ENCODE measurements around the gene ASRGL1.

ASRGL1 gene

DNA sequence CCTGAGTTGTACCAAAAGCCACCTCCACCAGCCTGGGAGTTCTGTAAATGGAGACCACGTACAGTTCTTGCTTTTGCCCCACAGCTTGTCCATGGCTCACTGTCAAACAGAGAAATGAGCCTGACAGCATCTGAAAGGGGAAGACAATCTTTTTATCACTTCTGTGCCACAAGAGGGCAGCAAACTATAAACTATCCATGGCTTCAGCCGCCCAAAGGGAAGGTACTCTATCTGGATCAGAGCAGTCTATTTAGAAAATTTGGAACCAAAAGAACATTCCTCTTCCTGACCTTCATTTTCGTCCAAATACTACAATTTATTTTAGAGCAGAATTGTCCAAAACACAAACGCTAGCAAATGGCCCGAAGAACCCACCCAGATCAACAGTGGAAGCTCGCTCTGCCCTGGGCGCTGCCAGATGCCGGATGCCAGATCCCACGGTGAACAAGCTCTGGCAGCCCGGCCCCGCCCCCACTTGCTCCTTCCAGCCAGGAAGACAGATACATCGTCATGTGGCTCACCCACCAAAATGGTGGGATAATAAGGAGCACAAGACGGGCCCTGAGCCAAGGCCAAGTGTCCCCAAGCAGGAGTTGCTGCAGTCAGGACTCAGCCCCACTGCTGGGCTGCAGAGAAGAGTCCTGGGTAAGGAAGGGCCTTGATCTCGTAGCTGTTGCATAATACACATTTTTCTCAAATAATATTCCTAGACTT is 57.7 kb downstream of the ASRGL1 start:
- DNase-seq, result no peak

DNA sequence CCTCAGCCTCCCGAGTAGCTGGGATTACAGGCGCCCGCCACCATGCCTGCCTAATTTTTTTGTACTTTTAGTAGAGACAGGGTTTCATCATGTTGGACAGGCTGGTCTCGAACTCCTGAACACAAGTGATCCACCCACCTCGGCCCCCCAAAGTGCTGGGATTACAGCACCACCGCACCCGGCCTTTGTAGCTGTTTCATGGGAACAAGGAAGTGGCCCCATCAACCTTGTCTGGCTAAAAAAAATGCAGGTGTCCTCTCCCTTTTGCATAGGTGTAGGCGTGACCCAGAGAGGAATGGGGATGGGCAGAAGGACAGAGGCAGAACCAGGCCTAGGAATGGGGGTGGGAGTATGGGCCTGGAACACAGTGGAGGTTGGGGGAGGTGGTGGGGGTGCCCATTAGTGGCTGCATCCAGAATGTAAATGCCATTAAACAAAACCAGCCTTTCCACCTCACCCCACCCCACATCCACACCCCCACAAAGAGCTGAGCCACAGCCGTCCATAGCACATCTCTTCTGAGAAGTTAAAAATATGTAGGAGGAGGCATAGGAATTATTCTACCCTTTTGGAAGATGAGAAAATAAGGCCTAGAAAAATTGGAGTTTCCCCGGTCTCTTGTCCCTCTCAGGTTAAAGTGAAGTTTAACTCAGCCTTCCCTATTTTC is 58.8 kb downstream of the ASRGL1 start:
- DNase-seq, result no peak

DNA sequence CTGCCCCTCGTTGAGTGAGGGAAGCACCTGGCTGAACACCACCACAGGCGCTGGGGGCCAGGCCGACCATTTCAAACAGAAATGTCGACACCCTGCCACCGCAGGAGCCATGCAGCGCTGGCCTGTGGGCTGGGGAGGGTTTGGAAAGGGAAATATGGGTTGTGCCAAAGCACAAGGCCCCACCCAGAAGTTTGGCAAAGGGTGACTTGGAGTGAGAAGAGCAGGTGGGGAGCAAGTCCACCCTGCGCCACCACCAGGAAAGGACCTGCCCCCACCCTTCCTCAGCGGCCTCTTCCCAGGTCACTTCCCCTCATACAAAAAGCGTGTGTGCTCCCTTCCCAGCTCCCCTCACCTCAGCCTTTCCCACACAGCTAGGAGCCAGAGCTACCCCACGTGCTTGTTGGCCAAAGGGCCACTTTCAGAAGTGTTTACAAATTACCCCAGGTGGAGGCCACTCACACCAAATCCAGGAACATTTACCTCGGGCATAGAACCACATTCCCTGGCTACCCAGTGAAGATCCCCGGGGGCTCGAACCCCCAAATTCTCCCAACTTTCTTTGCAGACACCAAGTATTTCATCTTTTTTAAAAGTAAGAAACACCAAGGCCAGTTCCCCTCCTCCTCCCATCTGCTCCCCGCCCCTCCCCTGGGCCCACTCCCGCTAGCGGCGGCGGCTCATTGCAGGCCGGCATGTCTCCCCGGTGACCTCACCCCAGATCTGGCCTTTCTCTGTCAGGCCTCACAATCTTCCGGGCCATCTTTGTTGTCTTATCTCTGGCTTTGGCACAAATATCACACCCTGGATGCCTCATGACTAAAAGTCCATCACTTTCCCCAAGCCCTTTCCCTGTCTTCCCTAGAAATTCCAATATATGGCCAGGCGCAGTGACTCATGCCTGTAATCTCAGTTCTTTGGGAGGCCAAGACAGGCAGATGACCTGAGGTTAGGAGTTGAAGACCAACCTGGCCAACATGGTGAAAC is 61.1 kb downstream of the ASRGL1 start:
- no peak for DNase-seq

DNA sequence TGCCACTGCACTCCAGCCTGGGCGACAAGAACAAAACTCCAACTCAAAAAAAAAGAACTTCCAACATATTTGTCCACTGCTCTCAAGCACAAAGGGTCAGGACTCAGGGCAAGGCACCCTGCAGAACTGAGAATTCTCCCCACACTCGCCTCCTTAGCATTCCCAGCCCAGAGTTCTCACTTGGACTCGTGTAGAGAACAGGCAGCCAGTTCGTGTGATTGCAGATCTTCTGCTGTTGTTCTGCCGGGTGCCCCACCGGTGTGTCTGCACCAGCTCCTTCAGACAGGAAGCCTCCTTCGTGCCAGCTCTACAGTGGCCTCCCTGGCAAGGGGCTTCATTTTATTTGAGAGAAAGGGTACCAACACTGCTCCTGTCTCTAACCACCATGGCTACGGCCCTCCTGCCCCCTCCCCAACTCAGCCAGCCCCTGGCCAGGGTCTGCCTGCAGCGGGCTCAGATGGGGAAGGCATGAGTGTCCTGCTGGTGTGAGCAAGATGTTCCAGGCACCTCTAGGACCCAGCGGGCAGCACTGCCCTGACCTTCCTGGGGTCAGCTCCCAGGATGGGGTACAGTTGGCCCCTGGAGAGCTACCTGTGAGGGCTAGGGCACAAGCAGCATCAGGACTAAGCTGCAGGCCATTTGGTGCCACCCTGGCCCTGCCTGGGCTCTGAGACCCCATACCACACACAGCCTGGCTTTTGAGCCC is 62.1 kb downstream of the ASRGL1 start:
- DNase-seq, result no peak

DNA sequence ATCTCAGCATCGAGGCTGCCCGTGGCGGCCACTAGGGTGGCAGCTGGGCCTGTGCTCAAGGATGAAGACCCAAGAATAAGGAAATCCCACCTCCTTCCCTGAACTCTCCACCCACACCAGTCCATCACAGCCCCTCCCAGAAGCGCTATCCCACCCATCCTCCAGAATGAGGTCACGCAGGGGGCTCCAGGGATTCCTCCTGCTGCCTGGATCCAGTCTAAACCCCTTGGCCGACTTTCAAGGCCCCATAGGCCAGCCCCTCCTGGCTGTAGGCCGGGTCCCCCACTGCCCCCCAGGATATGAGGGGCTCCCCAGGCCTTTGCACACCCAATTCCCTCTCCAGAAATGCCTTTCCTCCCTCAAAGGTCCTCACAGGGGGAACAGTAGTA is 62.6 kb downstream of the ASRGL1 start:
- no peak for DNase-seq

DNA sequence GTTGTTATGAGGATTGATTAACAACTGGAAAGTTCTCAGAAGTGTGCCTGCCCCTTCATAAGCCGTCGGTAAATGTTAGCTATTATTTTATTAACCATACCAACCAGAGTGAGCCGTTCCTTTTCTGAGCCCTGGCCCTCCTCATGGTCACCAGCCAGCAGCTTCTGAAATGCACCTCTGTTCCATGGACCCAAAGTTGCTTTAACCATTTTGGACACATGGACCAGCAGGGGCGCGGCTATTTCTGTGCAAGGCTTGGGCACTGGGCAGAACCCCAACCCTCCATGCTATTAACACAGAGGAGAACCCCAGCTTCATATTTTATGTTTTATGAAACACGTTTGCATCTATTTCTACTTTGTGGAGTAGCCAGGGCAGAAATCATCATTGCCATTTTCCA is 63.0 kb downstream of the ASRGL1 start:
- DNase-seq, result no peak

DNA sequence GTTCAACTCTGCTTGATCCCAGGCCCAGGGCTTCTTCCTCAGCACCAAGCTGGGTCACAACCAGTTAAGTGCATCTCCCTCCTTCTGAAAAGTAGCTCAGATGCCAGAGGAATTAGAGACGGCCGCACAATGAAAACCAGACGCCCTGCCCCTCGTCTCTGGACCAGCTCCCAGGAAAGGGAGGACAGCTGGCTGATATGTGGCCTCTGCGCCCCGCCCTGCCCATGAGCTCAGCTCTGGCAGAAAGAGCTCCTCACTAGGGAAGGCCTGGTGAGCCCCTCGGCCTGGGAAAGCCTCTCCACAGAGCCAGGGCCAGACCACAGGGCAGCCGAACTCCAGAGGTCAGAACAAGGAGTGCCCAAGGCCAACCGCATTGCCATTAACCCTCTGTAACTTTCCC is 63.5 kb downstream of the ASRGL1 start:
- DNase-seq, result no peak

DNA sequence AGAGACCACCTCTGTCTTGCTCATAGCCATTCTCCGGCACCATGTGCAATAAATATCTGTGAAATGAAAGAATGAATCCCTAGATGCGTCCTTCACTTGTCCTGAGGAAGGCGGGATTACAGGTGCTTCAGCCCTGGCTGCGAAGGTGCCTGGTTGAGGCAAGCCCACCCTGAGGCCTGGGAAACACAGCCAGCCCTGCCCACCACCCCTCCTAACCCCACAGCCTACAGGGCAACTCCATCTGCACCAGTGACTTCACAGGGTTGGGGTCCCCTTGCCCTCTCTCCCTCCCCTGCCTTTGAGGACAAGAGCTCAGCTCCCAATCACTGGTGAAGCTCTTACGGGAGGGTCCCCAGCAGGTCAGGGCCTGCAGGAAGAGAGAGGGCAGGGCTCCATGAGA is 64.1 kb downstream of the ASRGL1 start:
- DNase-seq, result no peak

DNA sequence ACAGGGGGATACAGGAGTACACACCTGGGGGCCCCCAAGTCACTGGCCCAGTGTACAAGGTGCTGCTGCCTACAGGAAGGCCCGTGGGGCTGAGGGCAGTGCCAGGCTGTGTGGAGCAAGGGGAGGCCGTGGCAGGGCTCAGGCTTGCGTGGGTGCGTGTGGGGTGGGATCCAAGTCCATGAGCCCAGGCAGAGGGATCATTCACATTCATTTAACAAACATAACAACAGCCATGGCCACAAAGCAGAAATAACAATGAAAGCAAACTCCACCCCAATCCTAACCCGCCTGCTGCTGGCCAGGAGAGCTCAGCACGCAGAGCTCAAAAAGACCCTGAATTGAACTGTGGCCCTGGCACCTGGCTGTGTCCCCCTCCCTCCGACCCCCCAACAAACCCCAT is 64.6 kb downstream of the ASRGL1 start:
- no peak for DNase-seq

DNA sequence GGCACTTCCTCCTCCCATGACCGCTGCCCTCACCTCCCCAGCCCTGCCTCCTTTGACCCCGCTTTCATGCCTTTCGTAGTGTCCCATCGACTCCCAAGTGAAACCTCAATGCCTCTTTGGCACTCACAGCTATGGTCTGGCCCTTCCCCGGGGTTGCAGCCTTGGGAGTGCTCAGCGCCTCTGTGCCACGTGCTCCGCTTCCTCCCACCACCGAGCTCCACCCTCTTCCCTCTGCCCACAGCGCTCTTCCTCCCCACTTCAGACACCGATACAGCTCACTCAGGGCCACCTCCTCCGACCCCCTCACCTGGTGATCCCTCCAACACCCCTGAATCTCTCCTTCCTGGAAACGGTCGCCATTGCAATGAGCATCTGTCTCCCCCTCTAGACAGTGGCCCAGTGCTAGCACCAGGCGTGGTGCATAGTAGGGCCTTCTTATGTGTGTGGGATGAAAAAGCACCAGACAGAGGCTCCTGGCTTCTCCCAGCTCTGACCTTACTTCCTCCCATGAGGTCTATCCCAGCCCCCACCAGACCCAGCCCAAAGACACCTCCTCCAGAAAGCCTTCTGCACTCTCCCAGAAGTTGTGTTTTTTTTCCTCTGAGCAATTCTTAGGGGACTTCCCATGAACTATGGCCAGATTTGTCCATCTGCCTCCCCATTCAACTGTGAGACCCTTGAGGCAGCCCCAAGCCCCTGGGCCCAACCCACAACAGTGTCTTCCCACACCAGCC is 65.1 kb downstream of the ASRGL1 start:
- DNase-seq, result no peak

DNA sequence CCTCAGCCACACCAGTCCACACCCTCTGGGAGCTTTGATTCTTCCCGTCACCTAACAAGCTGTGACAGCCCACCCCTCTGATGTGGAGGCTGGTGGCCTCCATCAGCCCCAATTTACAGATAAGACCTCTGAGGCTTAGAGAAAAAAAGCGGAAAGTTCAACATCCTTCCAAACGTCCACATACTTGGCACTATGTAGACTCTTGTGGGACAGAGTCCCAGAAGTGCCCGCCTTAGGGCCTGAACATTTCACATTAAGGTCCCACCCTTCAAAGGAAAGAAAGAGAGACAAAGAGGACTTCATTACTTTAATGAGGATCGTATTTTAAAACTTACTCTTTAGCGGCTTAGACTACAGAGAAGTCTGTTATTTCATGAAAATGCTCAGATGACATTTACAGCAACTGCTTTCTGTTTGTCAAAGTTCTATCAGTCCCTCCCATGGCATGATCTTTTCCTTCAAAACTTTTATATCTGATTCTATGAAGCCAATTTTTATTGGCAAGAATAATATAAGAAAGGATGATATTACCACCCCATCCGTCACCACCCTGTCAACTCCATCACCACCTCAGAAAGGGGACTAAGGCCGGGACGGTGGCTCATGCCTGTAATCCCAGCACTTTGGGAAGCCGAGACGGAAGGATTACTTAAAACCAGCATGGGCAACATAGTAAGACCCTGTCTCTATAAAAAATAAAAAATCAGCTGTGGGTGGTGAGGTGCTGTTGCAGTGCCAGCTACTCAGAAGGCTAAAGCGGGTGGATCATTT is 65.9 kb downstream of the ASRGL1 start:
- no peak for DNase-seq

DNA sequence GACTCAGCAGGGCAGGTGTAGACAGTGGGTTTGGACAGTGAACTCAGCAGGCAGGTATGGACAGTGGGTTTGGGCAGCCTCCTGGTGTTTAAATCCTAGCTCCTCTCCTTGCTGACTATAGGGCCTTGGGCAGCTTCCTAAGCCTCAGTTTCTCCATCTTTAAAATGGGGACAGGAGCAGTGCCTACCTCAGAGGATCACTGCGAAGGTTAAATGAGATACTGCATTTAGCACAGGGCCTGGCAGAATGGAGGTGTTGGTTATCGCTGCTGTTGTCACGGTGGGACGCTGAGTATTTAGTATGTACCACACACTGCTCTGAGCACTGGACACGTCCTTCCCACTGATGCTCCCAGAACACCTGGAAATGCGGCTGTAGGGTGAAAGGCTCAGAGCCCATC is 67.2 kb downstream of the ASRGL1 start:
- no peak for DNase-seq

DNA sequence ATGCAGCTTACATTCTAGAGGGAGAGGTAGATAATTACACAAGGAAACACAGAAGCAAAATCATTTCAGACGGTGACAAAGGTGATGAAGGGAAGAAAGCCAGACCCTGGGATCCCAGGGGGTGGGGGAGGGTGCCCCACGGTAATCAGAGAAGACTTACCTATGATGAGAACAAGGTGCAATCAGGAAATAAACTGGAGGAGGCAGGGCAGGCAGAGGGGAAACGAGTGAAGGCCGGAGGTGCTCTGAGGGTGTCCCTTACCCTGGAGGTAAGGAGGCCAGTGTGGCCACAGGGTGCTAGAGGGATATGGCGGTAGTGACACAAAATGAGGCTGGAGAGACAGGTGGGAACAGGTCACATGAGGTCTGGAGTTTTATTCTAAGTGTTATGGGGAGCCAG is 67.7 kb downstream of the ASRGL1 start:
- no peak for DNase-seq

DNA sequence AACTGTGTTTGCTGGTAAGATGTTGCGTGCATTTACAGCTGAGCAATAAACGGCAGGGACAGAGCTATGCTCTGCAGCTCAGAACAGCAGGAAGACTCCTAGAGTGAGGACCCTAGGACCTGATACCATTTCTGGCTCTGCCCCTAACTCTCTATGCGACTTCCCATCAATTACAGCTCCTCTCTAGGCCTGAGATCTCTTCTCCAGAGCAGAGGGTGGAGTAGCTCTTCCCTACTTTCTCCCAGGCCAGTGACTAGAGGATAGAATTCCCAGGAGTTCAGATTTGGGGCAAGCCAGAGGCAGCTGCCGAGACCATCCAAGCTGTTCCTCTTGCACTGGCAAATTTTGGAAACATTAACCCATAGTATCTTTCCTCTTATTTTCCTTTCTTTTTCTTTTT is 68.8 kb downstream of the ASRGL1 start:
- no peak for DNase-seq

DNA sequence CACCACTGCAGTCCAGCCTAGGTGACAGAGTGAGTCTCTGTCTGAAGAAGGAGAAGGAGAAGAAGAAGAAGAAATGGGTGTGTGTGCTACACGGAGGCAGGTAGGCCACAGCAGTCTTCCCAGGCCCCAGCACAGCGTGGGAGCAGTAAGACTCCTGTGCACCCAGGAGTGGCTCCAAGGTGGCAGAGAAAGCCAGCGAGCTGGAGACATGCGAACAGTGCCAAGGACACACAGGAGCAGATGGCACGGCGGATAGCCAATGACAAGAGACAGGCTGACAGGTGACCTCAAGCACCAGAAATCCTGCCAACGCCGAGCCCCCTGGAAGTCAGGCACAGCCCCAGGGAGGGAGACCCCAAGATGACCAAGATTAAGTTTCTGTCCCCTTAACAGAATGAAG is 72.6 kb downstream of the ASRGL1 start:
- DNase-seq, result no peak

DNA sequence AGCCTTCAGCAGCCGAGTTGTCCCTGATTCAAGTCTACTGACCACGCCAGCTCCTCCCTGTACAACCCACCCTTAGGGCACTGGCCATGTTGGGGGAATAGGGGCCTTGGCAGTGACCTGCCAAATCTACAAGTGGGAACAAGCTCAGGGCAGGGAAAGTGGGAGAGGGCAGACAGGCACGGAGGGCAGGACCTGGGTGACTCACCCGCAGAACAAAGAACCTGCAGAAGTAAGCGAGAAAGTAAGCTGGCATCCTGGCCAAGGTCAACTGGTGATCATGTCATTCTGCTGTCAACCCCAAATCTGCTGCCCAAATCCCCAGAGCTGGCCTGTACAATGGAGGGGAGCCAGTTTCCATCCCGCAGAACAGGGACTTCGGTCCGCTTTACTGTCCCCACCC is 73.7 kb downstream of the ASRGL1 start:
- DNase-seq, result no peak

DNA sequence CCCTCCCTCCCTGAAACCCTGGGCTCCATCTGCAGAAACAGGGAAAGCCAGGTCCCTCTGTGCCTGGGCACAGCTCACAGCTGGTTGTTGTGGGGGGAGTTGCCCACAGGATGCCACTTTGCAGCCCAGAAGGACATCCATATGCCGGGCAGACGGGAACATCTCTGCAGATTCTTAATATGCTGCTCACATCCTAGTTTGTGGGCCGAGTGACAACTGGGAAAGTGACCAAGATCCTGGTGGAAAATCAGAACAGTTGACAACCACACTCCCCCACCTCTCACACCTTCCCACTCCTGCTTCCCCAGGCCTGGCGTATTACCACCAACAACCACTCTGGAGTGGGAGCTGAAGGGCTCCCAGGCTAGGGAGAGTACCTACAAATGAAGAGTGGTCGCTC is 74.3 kb downstream of the ASRGL1 start:
- DNase-seq, result no peak

DNA sequence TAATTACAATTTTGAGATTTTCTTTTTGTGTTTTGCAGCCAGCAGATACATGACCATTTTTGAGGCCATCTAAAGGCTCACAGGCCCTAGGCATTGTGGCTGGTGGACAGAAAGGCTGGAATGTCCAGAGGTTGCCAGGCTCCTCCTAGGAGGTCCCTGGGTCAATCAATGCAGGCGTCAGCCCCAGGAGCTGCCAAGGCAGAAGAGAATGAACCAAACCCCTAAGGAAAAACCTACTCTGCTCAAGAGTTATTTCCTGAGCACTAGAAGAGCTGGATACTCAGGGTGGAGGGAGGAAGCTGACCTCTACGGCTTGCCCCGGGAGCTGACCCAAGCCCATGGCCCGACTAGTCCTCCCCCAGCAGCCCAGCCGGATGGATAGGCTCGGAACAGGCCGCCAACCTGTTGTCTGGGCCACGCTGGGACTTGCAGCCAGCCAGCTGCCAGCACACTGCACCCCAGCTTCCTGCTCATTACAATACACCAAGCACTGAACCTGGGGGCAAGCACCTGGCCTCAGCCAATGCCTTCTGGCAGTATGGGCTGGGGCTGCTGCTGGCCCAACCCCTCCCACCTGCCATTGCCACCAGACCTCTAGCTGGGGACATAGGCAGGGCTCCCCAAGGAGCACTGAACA is 75.9 kb downstream of the ASRGL1 start:
- no peak for DNase-seq

DNA sequence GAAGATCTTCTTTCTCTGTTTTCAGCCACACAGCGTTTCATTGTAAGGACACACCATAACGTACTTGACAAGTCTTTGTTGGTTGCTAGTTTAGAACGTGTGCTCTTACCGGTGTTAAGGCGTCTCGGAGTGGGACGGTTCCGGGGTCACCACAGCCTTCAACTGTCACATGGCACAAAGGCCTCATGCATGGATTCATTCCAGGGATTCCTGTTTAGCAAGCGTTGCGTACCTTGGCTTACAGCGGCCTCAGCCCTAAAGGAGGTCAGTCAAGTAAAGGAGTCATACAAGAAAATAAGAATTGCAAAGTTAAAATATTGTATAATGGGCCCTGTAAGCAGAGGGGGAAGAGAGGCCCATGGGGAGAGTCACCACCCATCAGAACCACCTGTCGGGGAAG is 79.3 kb downstream of the ASRGL1 start:
- DNase-seq, result no peak

DNA sequence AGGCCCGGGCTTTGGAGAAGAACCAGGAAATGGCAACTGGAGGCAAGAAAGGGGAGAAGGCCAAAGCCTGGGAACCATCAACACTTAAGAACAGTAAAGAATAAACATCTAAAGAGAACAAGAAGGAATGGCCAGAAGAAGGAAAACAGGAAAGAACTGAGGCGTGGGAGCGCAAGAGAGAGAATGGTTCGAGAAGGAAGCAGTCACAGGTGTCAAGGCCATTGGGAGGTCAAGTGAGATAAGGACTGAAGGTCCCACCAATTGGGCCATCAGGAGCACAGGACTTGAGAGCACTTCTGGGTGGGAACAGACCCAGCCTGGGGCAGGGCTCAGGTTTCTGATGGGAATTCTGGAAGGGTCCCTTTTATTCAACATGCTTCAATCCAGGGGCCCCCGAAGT is 80.9 kb downstream of the ASRGL1 start:
- DNase-seq, result no peak

DNA sequence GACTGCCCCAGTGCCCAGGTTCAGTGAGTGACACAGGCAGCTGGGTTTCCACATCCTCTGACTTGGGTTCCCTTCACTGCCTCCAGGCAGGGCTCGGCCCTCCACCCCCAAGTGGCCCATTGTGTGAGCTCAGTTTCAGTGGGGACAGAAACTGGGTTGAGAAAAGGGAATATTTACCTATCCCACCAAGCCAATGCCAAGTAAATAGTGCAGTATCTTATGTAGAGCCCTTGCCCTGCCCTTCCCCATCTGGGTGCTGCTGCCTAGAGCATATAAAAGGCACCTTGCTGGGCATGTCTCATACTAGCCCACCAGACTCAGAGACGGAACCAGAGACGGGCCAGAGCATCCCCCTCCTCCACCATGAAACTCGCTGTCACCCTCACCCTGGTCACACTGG is 81.5 kb downstream of the ASRGL1 start, which contains the start of gene SCGB1A1:
TSS of gene SCGB1A1 (plus strand) at position 301 of the 400 bp plus-strand sequence. CDS start at position 364, 63 bp downstream.
- no peak for DNase-seq
